Osteocyte (in vitro differentiated cells): Measurements from ENCODE around the gene PKM. TPM values are rescaled to one million over a fixed set of nuclear protein-coding genes. Genes with fewer than 3 reads are reported as not detected.
A peak's percentile ranks its signal among the peaks of the same experiment; 100 is the strongest.

ENCODE experiments used
- DNase-seq: peaks from one replicate; pipeline ENCODE4 v3.0.0; 2021; ENCODE audit warnings: mixed read lengths; ENCODE audit not compliant: unreplicated experiment; ENCODE audit errors: extremely low spot score
- H3K27ac Mint-ChIP-seq: one replicate; pipeline ENCODE4 v1.8.0; 2021; ENCODE audit warnings: mild to moderate bottlenecking, mixed read lengths; ENCODE audit not compliant: unreplicated experiment
- H3K27me3 Mint-ChIP-seq: one replicate; pipeline ENCODE4 v1.8.0; 2021; ENCODE audit warnings: mixed read lengths; ENCODE audit not compliant: unreplicated experiment
- H3K36me3 Mint-ChIP-seq: one replicate; pipeline ENCODE4 v1.8.0; 2021; ENCODE audit warnings: mixed read lengths; ENCODE audit not compliant: unreplicated experiment
- H3K4me1 Mint-ChIP-seq: one replicate; pipeline ENCODE4 v1.8.0; 2021; ENCODE audit warnings: mixed read lengths; ENCODE audit not compliant: unreplicated experiment
- H3K4me3 Mint-ChIP-seq: one replicate; pipeline ENCODE4 v1.8.0; 2021; ENCODE audit warnings: mild to moderate bottlenecking, moderate library complexity, mixed read lengths; ENCODE audit not compliant: unreplicated experiment
- H3K9me3 Mint-ChIP-seq: one replicate; pipeline ENCODE4 v1.8.0; 2021; ENCODE audit warnings: mixed read lengths; ENCODE audit not compliant: unreplicated experiment
- CTCF ChIP-seq: fragments of 200-600 bp; sonication (generic); IDR thresholded peaks from 2 replicates; pipeline ENCODE4 v1.5.0; 2021; ENCODE audit warnings: antibody characterized with exemption, mild to moderate bottlenecking, moderate library complexity
- total RNA-seq: library from RNA; stranded (reverse); gene quantifications from 2 replicates; pipeline ENCODE4 v1.2.1, GENCODE V29; 2021

Gene PKM
- total RNA-seq, 1 donor from 2014 or later, result 617 TPM

GRCh38 chr15:72269739-72270138 is 38.7 kb upstream of the PKM start:
- Mint-ChIP-seq H3K27me3 (no peaks in the 10 kb centered on the region), H3K36me3 (peaks cover 17% of the 10 kb centered on the region), H3K27ac (peak overlapping the region; percentile 27), H3K4me3 (no peak overlapping the region), H3K4me1 (peaks cover 28% of the 10 kb centered on the region), H3K9me3 (no peaks in the 10 kb centered on the region)
- DNase-seq, result no peak
- no peak for TF ChIP-seq CTCF

GRCh38 chr15:72265031-72265430 is 34.0 kb upstream of the PKM start:
- no peaks in the 10 kb centered on the region for H3K4me1 Mint-ChIP-seq
- H3K27ac Mint-ChIP-seq, result no peak overlapping the region
- TF ChIP-seq CTCF, result no peak
- peaks cover 56% of the 10 kb centered on the region for H3K36me3 Mint-ChIP-seq
- H3K27me3 Mint-ChIP-seq, result no peaks in the 10 kb centered on the region
- H3K4me3 Mint-ChIP-seq, result no peak overlapping the region
- DNase-seq, result no peak
- no peaks in the 10 kb centered on the region for H3K9me3 Mint-ChIP-seq

GRCh38 chr15:72252663-72253299 is 21.8 kb upstream of the PKM start:
- no peak for TF ChIP-seq CTCF
- Mint-ChIP-seq H3K27me3 (no peaks in the 10 kb centered on the region), H3K36me3 (peaks cover 57% of the 10 kb centered on the region), H3K4me1 (no peaks in the 10 kb centered on the region), H3K27ac (no peak overlapping the region), H3K9me3 (no peaks in the 10 kb centered on the region), H3K4me3 (no peak overlapping the region)
- no peak for DNase-seq

GRCh38 chr15:72249142-72249810 is 18.3 kb upstream of the PKM start:
- H3K27me3 Mint-ChIP-seq, result no peaks in the 10 kb centered on the region
- DNase-seq, result no peak
- no peak overlapping the region for H3K4me3 Mint-ChIP-seq
- H3K27ac Mint-ChIP-seq, result no peak overlapping the region
- H3K36me3 Mint-ChIP-seq, result peaks cover 56% of the 10 kb centered on the region
- no peaks in the 10 kb centered on the region for H3K9me3 Mint-ChIP-seq
- no peaks in the 10 kb centered on the region for H3K4me1 Mint-ChIP-seq
- TF ChIP-seq CTCF, result no peak

- Mint-ChIP-seq H3K27me3 (no peaks in the 10 kb centered on the region), H3K4me1 (no peaks in the 10 kb centered on the region), H3K9me3 (no peaks in the 10 kb centered on the region), H3K27ac (no peak overlapping the region), H3K36me3 (peaks cover 56% of the 10 kb centered on the region), H3K4me3 (no peak overlapping the region)
- TF ChIP-seq CTCF, result no peak
- no peak for DNase-seq
These were observed 17.5 kb upstream of the PKM start for GRCh38 chr15:72248514-72248913.
